ENCODE measurements around the gene UGP2. TPM values are rescaled to one million over a fixed set of nuclear protein-coding genes. Genes with fewer than 3 reads are reported as not detected.

The UGP2 gene
- total RNA-seq, 1 donor from 2014 or later: 314 TPM

DNA sequence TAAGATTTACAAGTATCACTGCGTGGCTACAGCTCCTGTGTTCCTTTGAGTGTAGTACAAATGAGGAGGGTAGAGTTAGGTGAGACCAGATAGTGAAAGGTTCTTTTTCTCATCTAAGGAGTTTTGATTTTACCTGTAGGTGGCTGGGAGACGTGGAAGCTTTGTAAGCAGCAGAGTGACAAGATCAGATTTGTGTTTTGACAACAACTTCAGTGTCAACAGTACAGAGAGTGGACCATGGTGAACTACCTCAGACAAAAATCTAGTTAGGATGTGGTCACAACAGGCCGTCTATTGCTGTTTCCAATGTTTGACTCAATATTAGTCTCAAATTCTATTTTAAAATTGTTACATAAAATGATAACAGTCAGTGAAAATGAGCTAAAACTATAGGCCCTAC is 20.3 kb upstream of the UGP2 start:
- no peak overlapping the region for H3K9ac ChIP-seq (ENCODE audit: low read length)
- H3K27me3 Mint-ChIP-seq (ENCODE audit: low read depth, unreplicated experiment): no peaks in the 10 kb centered on the region
- H3K4me2 ChIP-seq (ENCODE audit: low read length): no peak overlapping the region
- no peak overlapping the region for H3K27ac ChIP-seq (ENCODE audit: low read depth, low read length)
- H3K4me3 Mint-ChIP-seq (ENCODE audit: unreplicated experiment): no peak overlapping the region
- H3K4me1 ChIP-seq (ENCODE audit: insufficient read depth, low read length): no peaks in the 10 kb centered on the region
- FAIRE-seq (no peak), DNase-seq (ENCODE audit: low read depth) (no peak)
- peak overlapping the region; percentile 66 for H3K27ac Mint-ChIP-seq (ENCODE audit: unreplicated experiment)
- H2AFZ ChIP-seq (ENCODE audit: low read depth, low read length): no peak overlapping the region
- H3K9me3 Mint-ChIP-seq (ENCODE audit: unreplicated experiment): no peaks in the 10 kb centered on the region
- peaks cover 21% of the 10 kb centered on the region for H3K4me1 Mint-ChIP-seq (ENCODE audit: low read depth, unreplicated experiment)
- H3K79me2 ChIP-seq (ENCODE audit: insufficient read depth, low read length): no peaks in the 10 kb centered on the region
- no peaks in the 10 kb centered on the region for H4K20me1 ChIP-seq (ENCODE audit: insufficient read depth, low read length)
- H3K4me3 ChIP-seq (ENCODE audit: insufficient read depth, low read depth, low read length): no peak overlapping the region
- no peaks in the 10 kb centered on the region for H3K9me3 ChIP-seq (ENCODE audit: insufficient read depth, low read depth, low read length)
- peaks cover 10% of the 10 kb centered on the region for H3K36me3 Mint-ChIP-seq (ENCODE audit: low read depth, unreplicated experiment)
- H3K36me3 ChIP-seq (ENCODE audit: insufficient read depth, low read length): no peaks in the 10 kb centered on the region
- no peak for TF ChIP-seq EZH2 (IDR thresholded peaks at IDR 0.05; ENCODE audit: insufficient read depth, low read length)
- TF ChIP-seq, protein P1, sequence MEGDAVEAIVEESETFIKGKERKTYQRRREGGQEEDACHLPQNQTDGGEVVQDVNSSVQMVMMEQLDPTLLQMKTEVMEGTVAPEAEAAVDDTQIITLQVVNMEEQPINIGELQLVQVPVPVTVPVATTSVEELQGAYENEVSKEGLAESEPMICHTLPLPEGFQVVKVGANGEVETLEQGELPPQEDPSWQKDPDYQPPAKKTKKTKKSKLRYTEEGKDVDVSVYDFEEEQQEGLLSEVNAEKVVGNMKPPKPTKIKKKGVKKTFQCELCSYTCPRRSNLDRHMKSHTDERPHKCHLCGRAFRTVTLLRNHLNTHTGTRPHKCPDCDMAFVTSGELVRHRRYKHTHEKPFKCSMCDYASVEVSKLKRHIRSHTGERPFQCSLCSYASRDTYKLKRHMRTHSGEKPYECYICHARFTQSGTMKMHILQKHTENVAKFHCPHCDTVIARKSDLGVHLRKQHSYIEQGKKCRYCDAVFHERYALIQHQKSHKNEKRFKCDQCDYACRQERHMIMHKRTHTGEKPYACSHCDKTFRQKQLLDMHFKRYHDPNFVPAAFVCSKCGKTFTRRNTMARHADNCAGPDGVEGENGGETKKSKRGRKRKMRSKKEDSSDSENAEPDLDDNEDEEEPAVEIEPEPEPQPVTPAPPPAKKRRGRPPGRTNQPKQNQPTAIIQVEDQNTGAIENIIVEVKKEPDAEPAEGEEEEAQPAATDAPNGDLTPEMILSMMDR (IDR thresholded peaks at IDR 0.05; ENCODE audit: insufficient read depth, low read depth, low read length): no peak
- H3K27me3 ChIP-seq (ENCODE audit: insufficient read depth, low read length): no peaks in the 10 kb centered on the region

DNA sequence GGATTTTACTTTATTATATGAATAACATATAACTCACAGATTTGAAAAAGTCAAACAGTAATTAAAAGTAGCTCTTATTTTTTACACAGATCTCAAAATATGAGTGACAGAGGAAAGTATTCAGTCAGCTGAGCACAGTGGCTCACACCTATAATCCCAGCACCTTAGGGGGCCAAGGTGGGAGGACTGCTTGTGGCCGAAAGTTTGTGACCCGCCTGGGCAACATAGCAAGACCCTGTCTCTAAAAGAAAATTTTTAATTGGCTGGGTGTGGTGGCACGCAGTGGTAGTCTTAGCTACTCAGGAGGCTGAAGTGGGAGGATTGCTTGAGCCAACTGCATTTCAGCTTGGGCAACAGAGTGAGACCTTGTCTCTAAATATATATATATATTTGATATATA is 19.2 kb upstream of the UGP2 start:
- Histone ChIP-seq H3K4me3 (ENCODE audit: insufficient read depth, low read depth, low read length) (no peak overlapping the region), H3K27ac (ENCODE audit: low read depth, low read length) (no peak overlapping the region)

GRCh38 chr2:63827749-63828148 is 13.9 kb upstream of the UGP2 start:
- Histone ChIP-seq H3K4me2 (ENCODE audit: low read length) (peak overlapping the region; percentile 50), H3K79me2 (ENCODE audit: insufficient read depth, low read length) (no peaks in the 10 kb centered on the region), H3K4me3 (ENCODE audit: insufficient read depth, low read depth, low read length) (no peak overlapping the region), H3K9me3 (ENCODE audit: insufficient read depth, low read depth, low read length) (no peaks in the 10 kb centered on the region), H3K36me3 (ENCODE audit: insufficient read depth, low read length) (no peaks in the 10 kb centered on the region), H4K20me1 (ENCODE audit: insufficient read depth, low read length) (no peaks in the 10 kb centered on the region), H3K9ac (ENCODE audit: low read length) (no peak overlapping the region), H3K27me3 (ENCODE audit: insufficient read depth, low read length) (no peaks in the 10 kb centered on the region), H2AFZ (ENCODE audit: low read depth, low read length) (no peak overlapping the region), H3K27ac (ENCODE audit: low read depth, low read length) (peak overlapping the region; percentile 23), H3K4me1 (ENCODE audit: insufficient read depth, low read length) (peaks cover 7% of the 10 kb centered on the region)
- no peaks in the 10 kb centered on the region for H3K9me3 Mint-ChIP-seq (ENCODE audit: unreplicated experiment)
- peak overlapping the region; percentile 80 for H3K4me3 Mint-ChIP-seq (ENCODE audit: unreplicated experiment)
- FAIRE-seq (peak; percentile 96), DNase-seq (ENCODE audit: low read depth) (peak; percentile 97)
- TF ChIP-seq, protein P1 (IDR thresholded peaks at IDR 0.05; ENCODE audit: insufficient read depth, low read depth, low read length): no peak
- TF ChIP-seq EZH2 (IDR thresholded peaks at IDR 0.05; ENCODE audit: insufficient read depth, low read length): no peak
- H3K4me1 Mint-ChIP-seq (ENCODE audit: low read depth, unreplicated experiment): peaks cover 43% of the 10 kb centered on the region
- peaks cover 7% of the 10 kb centered on the region for H3K36me3 Mint-ChIP-seq (ENCODE audit: low read depth, unreplicated experiment)
- H3K27ac Mint-ChIP-seq (ENCODE audit: unreplicated experiment): peak overlapping the region; percentile 91
- H3K27me3 Mint-ChIP-seq (ENCODE audit: low read depth, unreplicated experiment): no peaks in the 10 kb centered on the region

More for the DNA sequence above, 19.2 kb upstream of the UGP2 start:
- Mint-ChIP-seq H3K36me3 (ENCODE audit: low read depth, unreplicated experiment) (peaks cover 10% of the 10 kb centered on the region), H3K4me3 (ENCODE audit: unreplicated experiment) (no peak overlapping the region), H3K4me1 (ENCODE audit: low read depth, unreplicated experiment) (peaks cover 20% of the 10 kb centered on the region), H3K27ac (ENCODE audit: unreplicated experiment) (no peak overlapping the region), H3K27me3 (ENCODE audit: low read depth, unreplicated experiment) (no peaks in the 10 kb centered on the region), H3K9me3 (ENCODE audit: unreplicated experiment) (no peaks in the 10 kb centered on the region)
- no peaks in the 10 kb centered on the region for H3K27me3 ChIP-seq (ENCODE audit: insufficient read depth, low read length)
- no peak for TF ChIP-seq EZH2 (IDR thresholded peaks at IDR 0.05; ENCODE audit: insufficient read depth, low read length)
- TF ChIP-seq, protein P1 (IDR thresholded peaks at IDR 0.05; ENCODE audit: insufficient read depth, low read depth, low read length): no peak
- H2AFZ ChIP-seq (ENCODE audit: low read depth, low read length): no peak overlapping the region
- no peaks in the 10 kb centered on the region for H3K36me3 ChIP-seq (ENCODE audit: insufficient read depth, low read length)
- no peak for FAIRE-seq
- H3K4me2 ChIP-seq (ENCODE audit: low read length): no peak overlapping the region
- H3K9ac ChIP-seq (ENCODE audit: low read length): no peak overlapping the region
- no peaks in the 10 kb centered on the region for H4K20me1 ChIP-seq (ENCODE audit: insufficient read depth, low read length)
- H3K4me1 ChIP-seq (ENCODE audit: insufficient read depth, low read length): no peaks in the 10 kb centered on the region
- no peaks in the 10 kb centered on the region for H3K9me3 ChIP-seq (ENCODE audit: insufficient read depth, low read depth, low read length)
- no peaks in the 10 kb centered on the region for H3K79me2 ChIP-seq (ENCODE audit: insufficient read depth, low read length)
- no peak for DNase-seq (ENCODE audit: low read depth)
